Aortic smooth muscle cell (primary cell): ENCODE results near the gene LDB1. TPM values are rescaled to one million over a fixed set of nuclear protein-coding genes. Genes with fewer than 3 reads are reported as not detected.

Experiments
- total RNA-seq: library from RNA; depleted of rRNA; stranded (reverse); fragments of >200 nt; gene quantifications from 2 replicates; pipeline ENCODE4 v1.2.3, GENCODE V29; 2014

LDB1 gene, protein sequence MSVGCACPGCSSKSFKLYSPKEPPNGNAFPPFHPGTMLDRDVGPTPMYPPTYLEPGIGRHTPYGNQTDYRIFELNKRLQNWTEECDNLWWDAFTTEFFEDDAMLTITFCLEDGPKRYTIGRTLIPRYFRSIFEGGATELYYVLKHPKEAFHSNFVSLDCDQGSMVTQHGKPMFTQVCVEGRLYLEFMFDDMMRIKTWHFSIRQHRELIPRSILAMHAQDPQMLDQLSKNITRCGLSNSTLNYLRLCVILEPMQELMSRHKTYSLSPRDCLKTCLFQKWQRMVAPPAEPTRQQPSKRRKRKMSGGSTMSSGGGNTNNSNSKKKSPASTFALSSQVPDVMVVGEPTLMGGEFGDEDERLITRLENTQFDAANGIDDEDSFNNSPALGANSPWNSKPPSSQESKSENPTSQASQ
- 40.6 and 42.4 TPM in 2 replicates for total RNA-seq

DNA sequence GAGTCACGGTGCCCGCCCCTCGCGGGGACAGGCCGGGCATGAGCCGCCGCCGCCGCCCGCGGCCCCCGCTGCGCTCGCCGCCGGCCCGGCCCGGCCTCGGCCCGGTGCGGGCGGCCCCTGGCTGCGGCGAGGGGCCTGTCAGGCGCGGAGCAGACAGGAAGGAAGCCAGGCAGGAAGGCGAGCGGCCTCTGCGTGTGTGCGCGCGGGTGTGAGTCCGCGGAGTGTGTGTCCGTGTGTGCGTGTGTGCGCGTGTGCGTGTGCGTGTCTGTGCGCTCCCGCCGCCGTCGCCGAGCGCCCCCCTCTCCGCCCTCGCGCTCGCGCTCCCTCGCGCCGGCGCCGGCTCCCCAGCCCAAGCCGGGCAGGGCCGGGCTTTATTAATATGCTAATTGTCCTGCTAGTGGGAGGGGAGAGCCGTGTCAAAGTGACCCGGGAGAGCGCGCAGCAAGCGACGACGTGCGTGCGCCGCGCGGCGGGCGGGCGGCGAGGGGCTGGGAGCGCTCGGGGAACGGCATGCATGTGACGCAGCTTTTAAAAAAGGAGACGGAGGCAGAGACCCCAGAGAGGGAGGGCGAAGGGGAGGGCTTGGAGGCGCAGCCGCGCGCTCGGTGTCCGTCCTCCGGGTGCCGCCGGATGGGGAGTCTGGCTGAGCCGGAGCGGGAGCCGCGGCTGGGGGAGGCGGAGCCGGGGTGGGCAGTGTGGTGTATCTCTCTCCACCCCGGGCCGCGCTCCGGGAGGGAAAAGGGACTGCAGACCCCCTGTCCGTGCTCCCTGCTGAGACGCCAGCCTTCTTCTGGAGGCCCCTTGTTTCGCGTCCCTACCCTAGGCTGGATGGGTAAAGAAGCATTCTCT lies at the start of gene LDB1:
Gene LDB1, minus strand, starts transcription at position 227 of the 849 bp plus-strand sequence. CDS start 258 bp downstream, outside the sequence.

DNA sequence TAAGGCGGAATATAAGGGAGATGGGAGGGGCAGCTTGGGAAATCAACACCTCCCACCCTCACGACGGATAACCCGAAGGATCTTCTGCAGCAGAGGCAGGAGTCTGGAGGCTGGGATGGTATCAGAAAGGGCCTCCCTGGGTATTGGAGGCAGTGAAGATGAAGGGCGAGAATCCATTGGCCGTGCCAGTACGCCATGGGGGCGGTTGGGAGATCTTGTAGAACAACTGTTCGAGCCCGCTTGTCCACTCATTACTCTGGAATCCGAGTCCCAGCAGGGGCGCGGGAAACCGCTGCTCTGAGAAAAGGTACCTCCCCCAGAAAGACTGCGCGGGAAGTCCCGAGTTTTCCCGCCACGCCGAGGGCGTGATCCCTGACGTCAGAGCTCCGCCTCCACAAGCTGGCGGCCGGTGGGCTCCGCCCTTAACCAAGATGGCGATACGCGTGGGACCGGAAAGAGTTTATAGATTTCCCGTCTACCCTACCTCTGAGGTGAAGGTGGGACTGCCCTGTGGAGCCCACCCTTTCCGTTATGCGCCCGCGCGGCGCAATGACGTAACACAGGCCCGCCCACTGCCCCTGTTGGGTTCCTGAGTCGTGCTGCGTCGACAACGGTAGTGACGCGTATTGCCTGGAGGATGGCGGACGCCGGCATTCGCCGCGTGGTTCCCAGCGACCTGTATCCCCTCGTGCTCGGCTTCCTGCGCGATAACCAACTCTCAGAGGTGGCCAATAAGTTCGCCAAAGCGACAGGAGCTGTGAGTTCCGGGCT lies 31.8 kb upstream of the LDB1 start, which contains the start of gene NOLC1:
Gene NOLC1, plus strand, starts transcription at position 616 of the 771 bp plus-strand sequence. Its CDS starts 22 bp downstream, at position 638.

DNA sequence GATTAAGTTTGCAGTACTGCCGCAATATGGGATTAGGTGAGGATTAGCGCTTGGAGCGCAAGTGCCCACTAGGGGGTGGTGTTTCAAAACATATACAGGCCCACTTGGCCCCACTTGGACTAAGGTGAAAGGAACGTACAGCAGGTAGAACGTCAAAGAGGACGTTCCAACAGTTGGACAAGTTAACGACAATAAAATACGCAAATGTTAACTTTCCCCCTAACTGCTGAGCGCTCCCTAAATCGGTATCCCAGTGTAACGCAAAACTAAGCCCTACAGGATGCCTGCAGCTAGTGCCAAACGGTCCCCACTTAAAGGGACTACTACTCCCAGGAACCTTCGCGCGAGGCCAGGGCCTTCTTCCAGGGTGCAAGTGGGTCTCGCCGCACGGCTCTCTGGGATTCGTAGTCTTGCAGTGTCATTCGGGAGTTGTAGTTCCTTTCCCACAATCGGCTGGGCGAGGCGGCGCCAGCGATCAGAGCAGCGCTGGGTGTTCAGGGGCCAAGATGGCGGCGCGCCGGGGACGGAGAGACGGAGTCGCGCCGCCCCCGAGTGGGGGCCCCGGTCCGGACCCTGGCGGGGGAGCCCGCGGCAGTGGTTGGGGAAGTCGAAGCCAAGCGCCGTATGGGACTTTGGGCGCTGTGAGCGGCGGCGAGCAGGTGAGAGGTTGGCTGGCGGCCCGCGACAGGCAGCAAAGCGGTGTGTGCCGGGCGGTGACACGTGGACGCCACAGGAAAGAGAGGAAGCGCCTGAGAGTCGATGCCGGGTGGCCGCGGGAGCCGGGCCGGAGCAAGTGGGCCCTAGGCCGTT lies 12.6 kb upstream of the LDB1 start, which contains the start of gene PPRC1:
Gene PPRC1, plus strand, starts transcription at position 478 of the 810 bp plus-strand sequence. Its CDS starts 29 bp downstream, at position 507.

DNA sequence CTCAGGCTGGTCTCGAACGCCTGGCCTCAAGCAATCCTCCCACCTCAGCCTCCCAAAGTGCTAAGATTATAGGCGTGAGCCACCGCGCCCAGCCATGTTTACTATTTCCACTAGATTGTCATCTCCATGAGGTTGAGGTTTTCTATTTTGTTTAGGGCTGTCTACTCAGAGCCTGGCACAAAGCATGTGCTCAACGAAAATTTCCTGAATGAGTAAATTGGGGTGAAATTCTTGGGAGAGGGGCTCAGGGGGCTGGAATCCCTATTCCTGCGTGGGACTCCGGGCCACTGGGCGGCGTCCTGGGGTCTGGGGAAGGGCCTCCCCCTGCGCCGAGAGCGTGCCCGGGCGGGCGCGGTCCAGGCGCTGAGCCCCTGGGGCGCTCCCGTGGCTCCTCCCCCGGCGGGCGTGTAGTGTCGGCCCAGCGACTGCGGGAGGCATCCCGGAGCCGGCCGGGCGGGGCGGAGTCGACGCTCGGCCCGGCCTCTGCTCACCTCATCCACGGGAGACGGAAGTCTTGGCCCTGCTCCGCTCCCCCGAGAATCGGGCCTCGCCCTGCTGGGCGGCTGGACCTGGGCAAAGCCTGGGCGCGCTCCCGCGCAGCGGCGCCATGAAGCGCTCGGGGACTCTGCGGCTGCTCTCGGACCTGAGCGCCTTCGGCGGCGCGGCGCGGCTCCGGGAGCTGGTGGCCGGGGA lies 55.2 kb downstream of the LDB1 start, which contains the start of gene HPS6:
Gene HPS6, plus strand, starts transcription at position 482 of the 693 bp plus-strand sequence. Its CDS starts 126 bp downstream, at position 608.

Other genes with a start within 250 kb of the LDB1 start
- gene ARMH3, start 64.2 kb downstream of the LDB1 start, total RNA-seq = 8.7 and 9.6 TPM in 2 replicates
- 21.5 and 22.5 TPM in 2 replicates for gene HPS6, start 55.0 kb downstream of the LDB1 start, total RNA-seq
- gene PPRC1, start 12.7 kb upstream of the LDB1 start, total RNA-seq = 9.4 and 10.7 TPM in 2 replicates
- 22.1 and 38.3 TPM in 2 replicates for gene NOLC1, start 32.0 kb upstream of the LDB1 start, total RNA-seq
- 0.26 TPM in 1 of 2 replicates, not detected in the other for gene ELOVL3, start 105.9 kb upstream of the LDB1 start, total RNA-seq
- gene PITX3, start 121.1 kb upstream of the LDB1 start, total RNA-seq = 0.12 and 0.13 TPM in 2 replicates
- 28.4 and 40.7 TPM in 2 replicates for gene GBF1, start 125.2 kb upstream of the LDB1 start, total RNA-seq